Amygdala (tissue), 56 donors: Measurements from ENCODE around the gene ADAMTSL1.

Experiments used
- DNase-seq, 56 donors: peaks; one replicate each; lab custom pipeline; 2025; lab: John Stamatoyannopoulos, UW

Gene ADAMTSL1

DNA sequence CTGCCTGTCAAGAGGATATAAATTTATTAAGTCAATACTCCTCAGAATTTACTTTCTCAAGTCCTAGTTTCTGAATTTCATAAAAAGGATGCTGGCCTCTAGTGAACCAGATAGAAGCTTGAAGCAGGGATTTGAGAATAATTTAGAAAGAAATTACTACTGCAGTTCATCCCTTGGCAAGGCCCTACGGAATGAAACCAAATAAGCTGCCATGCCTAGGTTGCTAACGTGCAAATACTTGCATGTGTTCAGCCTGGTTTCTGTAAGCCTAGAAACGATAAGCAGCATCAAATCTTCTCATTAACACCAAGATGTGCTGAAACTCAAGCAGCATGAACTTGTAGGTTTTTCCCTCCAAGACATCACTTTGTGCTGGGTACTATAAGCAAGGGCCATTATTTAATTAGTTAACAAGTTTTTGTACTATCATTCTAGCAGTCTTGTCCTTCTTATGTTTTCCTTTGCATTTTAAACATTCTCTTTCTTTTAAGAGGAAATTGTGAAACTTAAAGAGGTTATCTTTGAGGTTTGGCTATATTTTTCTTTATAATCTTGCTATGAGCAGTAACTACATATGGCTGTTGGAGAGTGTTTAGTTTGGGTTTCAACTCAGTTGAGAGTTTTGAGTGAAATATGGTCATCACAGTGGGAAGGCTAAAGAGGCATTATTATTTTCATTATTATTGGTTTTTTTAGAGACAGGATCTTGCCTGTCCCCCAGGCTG, 71.8 kb downstream of the ADAMTSL1 start:
- DNase-seq: no peak

GRCh38 chr9:18548456-18548855, 74.5 kb downstream of the ADAMTSL1 start:
- no peak for DNase-seq

DNA sequence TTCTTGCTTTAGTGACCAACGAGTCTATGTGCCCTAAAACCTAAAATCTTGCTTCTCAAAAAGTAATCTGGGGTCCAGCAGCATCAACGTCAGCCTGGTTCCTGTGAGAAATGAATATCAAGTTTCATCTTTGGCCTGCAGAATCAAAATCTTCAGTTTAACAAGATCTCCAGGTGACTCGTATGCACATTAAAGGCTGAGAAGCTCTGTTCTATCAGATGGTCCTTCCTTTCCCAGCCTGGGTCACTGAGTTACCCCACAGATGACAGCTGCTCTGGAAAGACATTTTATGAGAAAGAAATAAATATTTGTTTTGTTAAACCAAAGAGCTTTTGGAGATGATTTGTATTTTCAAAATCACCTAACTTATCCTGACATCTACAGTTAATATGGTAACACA, 75.8 kb downstream of the ADAMTSL1 start:
- no peak for DNase-seq

DNA sequence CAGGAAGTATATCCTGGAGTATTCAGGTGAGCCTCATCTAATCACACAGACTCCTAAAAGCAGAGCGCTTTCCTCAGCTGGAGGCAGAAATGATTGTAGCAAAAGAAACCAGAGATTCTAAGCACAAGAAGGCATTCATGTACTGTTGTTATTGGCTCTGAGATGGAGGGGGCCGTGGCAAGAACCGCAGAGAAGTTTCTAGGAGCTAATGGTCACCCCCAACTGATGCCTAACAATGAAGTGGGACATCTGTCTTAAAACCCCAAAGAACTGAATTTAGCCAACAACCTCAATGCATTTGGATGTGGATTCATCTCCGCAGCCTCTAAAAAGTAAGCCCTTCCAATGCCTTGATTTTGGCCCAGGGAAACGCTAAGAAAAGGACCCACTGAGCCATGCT, 76.3 kb downstream of the ADAMTSL1 start:
- no peak for DNase-seq

- no peak for DNase-seq
Measured at GRCh38 chr9:18554244-18554643, 80.3 kb downstream of the ADAMTSL1 start.

- DNase-seq: no peak
Measured at GRCh38 chr9:18555105-18555883, 81.3 kb downstream of the ADAMTSL1 start.

DNA sequence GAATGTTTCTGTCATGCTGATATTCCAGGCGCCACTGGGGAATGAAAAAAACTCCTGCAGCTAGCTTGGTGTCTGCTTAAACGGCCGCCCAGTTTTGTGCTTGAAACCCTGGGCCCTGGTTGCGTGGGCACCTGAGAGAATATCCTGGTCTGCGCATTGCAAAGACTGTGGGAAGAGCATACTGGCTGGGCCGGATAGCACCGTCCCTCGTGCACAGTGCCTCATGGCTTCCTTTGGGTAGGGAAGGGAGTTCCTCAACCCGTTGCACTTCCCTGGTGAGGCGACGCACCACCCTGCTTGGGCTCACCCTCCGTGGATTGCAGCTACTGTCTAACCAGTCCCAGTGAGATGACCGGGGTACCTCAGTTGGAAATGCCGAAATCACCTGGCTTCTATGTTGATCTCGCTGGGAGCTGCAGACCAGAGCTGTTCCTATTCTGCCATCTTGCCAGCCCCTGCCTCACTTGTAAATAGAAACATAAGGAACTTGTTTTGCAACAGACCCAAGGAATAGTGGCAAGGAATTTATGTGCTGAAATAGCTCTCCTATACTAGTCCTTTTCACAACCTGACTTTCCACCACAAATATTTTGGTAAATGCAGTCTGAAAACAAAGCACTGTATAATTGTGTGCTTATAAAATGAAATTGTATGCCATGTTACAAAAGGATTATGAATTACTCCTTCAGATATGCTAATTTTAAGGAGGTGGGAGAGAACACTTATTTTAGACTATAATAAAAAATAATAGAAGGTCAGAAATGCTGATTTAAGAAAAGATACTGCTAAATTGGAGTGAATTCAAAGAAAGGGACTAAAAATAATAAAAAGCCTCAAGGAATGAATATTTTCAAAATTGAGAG, 90.3 kb downstream of the ADAMTSL1 start:
- no peak for DNase-seq

- DNase-seq: no peak
Measured at GRCh38 chr9:18566121-18566520, 92.2 kb downstream of the ADAMTSL1 start.

- no peak for DNase-seq
Measured at GRCh38 chr9:18568973-18569372, 95.0 kb downstream of the ADAMTSL1 start.

DNA sequence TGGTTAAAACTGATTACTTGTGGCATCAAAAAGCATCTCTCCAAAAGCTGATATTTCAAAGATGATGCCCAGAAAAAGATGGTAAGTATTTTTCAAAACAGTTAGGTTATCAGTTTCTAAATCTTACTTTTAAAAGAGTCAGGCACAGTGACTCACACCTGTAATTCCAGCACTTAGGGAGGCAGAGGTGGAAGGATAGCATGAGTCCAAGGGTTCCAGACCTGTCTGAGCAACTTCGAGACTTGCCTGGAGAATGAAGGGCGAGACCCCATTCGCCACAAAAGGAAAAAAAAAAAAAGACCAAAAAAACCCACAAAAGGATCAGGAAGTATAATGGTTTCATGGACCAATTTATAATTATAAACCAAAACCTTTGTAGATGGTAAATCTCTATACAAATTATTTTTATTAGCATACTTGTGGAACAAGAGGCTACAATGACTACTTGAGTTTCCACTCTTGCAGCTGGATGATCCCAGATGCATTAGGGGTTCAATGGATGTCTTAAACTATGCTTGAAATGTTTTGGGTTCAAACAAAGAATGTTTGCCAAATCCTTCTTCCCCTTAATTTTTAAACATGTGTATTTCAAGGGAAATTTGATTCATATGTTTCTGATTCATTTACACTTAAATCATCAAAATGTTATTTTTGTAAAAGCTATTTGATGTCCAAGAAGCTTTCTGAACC, 96.1 kb downstream of the ADAMTSL1 start:
- no peak for DNase-seq

- DNase-seq: no peak
Measured at GRCh38 chr9:18573021-18573556, 99.1 kb downstream of the ADAMTSL1 start.

DNA sequence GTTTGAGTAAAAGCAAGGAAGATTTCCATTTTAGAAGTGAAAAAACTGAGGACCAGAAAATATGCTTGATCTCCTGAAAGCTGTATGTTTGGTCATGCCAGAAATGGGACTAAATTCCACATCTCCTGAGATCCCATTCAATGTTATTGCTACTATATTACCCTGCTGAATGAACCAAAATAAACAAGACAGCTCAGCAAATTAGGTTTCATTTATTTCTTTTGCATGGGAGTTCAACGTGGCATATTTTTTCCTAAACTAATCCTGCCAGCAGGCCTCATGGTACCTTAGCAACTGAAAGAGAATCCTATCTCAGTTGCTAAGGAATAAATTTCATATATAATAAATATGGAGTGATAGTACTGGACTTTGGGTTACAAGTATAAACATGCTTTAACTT, 101.7 kb downstream of the ADAMTSL1 start:
- no peak for DNase-seq

- no peak for DNase-seq
Measured at GRCh38 chr9:18579536-18579935, 105.6 kb downstream of the ADAMTSL1 start.

DNA sequence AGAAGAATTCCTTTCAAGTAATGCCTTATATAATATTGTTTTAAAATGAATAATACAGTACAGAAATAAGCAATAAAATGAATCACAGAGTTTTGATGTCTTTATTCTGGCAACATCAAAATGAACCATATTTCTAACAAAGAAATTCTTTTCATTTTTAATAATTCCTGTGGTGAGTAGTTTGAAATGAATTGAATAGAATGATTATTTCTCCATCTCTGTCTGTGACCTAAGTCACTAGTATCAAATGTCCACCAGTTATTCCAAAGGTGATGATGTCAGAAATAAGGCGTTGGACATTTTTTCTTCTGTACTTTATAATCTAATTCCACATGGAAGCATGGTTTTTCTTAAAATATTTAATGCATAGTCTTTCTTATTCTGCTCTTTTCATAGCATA, 106.2 kb downstream of the ADAMTSL1 start:
- no peak for DNase-seq

DNA sequence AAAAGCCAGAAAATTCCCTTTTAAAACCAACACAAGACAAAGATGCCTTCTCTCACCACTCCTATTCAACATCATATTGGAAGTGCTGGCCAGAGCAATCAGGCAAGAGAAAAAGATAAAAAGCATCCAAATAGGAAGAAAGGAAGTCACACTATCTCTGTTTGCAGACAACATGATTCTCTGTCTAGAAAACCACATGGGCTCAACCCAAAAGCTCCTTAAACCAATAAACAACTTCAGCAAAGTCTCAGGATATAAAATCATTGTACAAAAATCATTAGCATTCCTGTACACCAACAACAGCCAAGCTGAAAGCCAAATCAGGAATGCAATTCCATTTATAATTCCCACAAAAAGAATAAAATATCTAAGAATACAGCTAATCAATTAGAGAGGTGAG, 112.0 kb downstream of the ADAMTSL1 start:
- DNase-seq: no peak

GRCh38 chr9:18588002-18588401, 114.0 kb downstream of the ADAMTSL1 start:
- no peak for DNase-seq

DNA sequence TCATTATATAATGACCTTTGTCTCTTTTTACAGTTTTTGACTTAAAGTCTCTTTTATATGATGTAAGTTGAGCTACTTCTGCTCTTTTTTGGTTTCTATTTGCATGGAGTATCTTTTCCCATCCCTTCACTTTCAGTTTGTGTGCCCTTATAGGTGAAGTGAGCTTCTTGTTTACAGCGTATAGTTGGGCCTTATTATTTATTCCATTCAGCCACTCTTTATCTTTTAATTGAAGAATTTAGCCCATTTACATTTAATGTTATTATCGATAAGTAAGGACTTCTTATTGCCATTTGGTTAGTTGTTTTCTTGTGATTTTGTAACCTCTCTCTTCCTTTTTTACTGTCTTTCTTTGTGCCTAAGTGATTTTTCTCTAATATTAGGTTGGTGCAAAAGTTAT, 117.3 kb downstream of the ADAMTSL1 start:
- no peak for DNase-seq

GRCh38 chr9:18594837-18595236, 120.9 kb downstream of the ADAMTSL1 start:
- no peak for DNase-seq

DNA sequence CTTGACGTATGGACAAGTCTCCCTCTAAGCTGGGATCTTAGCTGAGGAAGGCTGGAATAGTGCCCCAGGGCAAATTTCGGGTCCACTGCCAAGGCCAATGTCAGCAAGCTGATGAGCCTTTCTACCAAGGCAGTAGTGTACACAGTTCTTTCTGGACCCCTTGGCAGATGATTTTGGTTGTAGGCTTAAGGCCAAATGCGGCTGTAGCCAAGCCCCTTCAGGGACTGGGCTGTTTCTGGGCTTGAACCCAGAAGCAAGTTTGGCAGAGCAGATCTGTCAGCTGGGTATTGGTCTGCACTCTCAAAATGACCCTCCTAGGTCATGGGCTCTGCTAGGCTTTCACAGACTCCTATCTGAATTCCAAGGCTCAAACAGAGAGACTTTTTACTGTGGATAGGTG, 121.6 kb downstream of the ADAMTSL1 start:
- DNase-seq: peak in 40 of 56 donors; percentile 6 to 73 (median 38)

GRCh38 chr9:18596920-18597319, 123.0 kb downstream of the ADAMTSL1 start:
- DNase-seq: no peak
